ENCODE data around the gene RARRES2.

DNA sequence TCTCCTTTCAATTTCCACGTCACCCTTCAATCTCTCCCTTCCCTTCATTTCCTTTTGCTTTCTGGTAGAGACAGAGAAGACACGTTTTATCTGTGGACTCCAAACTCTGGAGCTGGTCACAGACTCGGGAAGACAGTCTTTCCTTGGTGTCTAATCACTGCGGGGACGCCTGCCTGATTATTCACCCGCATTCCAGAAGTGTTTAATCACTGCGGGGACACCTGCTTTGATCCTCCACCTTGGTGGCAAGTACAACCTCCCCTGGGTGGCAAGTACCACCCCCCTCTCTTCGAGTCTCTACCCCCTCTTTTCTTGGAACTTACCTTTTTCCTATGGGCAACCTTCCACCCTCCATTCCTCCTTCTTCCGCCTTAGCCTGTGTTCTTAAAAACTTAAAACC is 33.5 kb downstream of the RARRES2 start:
- TF ChIP-seq, protein P1, sequence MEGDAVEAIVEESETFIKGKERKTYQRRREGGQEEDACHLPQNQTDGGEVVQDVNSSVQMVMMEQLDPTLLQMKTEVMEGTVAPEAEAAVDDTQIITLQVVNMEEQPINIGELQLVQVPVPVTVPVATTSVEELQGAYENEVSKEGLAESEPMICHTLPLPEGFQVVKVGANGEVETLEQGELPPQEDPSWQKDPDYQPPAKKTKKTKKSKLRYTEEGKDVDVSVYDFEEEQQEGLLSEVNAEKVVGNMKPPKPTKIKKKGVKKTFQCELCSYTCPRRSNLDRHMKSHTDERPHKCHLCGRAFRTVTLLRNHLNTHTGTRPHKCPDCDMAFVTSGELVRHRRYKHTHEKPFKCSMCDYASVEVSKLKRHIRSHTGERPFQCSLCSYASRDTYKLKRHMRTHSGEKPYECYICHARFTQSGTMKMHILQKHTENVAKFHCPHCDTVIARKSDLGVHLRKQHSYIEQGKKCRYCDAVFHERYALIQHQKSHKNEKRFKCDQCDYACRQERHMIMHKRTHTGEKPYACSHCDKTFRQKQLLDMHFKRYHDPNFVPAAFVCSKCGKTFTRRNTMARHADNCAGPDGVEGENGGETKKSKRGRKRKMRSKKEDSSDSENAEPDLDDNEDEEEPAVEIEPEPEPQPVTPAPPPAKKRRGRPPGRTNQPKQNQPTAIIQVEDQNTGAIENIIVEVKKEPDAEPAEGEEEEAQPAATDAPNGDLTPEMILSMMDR (IDR thresholded peaks at IDR 0.05): no peak
- TF ChIP-seq POLR2AphosphoS5 (IDR thresholded peaks at IDR 0.05): no peak

Data from upper lobe of left lung (tissue), 4 donors.